Colonic mucosa (tissue), 4 donors: ENCODE results near the gene TRPV2. TPM values are rescaled to one million over a fixed set of nuclear protein-coding genes. Genes with fewer than 3 reads are reported as not detected.

ENCODE experiments used
- DNase-seq: peaks from one replicate; pipeline ENCODE4 v3.0.0-alpha.2; 2020
- H3K27ac ChIP-seq: fragments of 200-600 bp; one replicate; pipeline ENCODE4 v1.8.0; 2021
- H3K27me3 ChIP-seq: fragments of 200-600 bp; one replicate; pipeline ENCODE4 v1.8.0; 2021
- H3K36me3 ChIP-seq: fragments of 200-600 bp; one replicate; pipeline ENCODE4 v1.8.0; 2021
- H3K4me1 ChIP-seq: fragments of 200-600 bp; one replicate; pipeline ENCODE4 v1.8.0; 2021; ENCODE audit warnings: mild to moderate bottlenecking
- H3K4me3 ChIP-seq: fragments of 200-600 bp; one replicate; pipeline ENCODE4 v1.8.0; 2021
- H3K9ac ChIP-seq, 2 donors: one replicate each; pipeline ENCODE4 v1.7.0; 2013; ENCODE audit warnings: control low read depth in 2 of 2, low read depth in 2 of 2, low read length in 2 of 2
- H3K9me3 ChIP-seq: fragments of 200-600 bp; one replicate; pipeline ENCODE4 v1.8.0; 2021
- CTCF ChIP-seq: fragments of 200-600 bp; IDR thresholded peaks from one replicate; pipeline ENCODE4 v1.8.0; 2022; ENCODE audit warnings: antibody characterized with exemption, mild to moderate bottlenecking
- intact Hi-C: fragments of 100-400 bp; cut with DNase I; formaldehyde crosslinking; loops from one replicate; pipeline ENCODE4 v1.14.1; 2022
- total RNA-seq, 2 donors: library from RNA; stranded (reverse); fragmentation: NEBNext Ultra II Directional in 1 of 2; extraction: Animal tissue kit (Norgen Biotek cat#: 25700) in 1 of 2; gene quantifications; one replicate each; pipeline ENCODE4 v1.2.1, GENCODE V29; 2021
- donor health status: healthy.
- donor health status: DM: no; HTN: no; CAD: no.
- donor health status: DM: no; HTN: no; CAD: no.

TRPV2 gene
- total RNA-seq, 2 donors from 2014 or later: 5.4 to 7.4 TPM

DNA sequence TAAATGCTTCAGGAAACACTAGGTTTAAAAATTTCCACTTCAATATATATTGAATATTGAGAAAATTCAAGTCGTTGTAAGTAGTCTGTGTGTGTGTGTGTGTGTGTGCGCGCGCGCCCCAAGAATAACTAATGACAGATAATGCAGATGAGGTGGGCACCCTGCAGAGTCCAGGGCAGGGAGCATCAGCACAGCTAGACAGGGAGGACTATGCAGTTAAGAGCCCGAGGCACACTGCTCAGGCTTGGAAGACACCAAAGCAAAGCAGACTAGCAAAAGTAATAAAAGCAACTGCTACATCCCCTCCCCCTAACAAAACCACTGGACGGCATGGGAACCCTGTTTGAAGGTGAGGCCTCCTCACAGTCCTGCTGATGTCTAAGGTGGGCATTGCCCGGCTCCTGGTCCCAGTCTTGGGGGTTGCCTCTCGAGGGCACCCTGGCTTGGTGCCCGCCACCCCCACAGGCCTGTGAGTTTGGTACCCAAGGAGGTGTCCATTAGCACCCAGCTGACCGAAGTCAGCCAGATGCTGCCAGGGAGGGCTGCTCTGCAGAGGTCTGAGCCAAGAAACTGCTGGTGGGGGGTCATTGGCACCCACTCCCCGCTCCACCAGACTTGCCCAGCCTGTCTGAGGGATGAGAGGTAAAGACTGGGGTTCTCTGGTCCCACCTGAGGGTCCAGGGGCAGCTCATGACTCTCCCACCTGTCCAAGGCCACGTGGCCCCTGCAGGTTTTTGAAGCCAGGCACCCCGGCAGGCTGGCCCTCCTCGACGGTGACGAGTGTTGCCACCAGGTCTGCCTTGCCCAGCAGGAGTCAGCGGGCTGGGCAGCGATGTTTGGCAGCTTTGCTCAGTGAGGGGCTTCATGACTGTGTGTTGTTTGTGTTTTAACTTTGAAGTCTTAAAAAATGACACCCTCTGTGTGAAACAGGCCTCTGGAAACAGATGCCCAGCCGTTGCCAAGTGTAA, 58.0 kb downstream of the TRPV2 start:
- intact Hi-C loops: no loop called here
- TF ChIP-seq CTCF: no peak
- H3K27ac ChIP-seq: no peak overlapping the region
- H3K9ac ChIP-seq: no peak overlapping the region
- no peak for DNase-seq
- H3K9me3 ChIP-seq: no peaks in the 10 kb centered on the region
- H3K4me1 ChIP-seq: peaks cover 8% of the 10 kb centered on the region
- no peaks in the 10 kb centered on the region for H3K27me3 ChIP-seq
- H3K4me3 ChIP-seq: no peak overlapping the region
- H3K36me3 ChIP-seq: no peaks in the 10 kb centered on the region

DNA sequence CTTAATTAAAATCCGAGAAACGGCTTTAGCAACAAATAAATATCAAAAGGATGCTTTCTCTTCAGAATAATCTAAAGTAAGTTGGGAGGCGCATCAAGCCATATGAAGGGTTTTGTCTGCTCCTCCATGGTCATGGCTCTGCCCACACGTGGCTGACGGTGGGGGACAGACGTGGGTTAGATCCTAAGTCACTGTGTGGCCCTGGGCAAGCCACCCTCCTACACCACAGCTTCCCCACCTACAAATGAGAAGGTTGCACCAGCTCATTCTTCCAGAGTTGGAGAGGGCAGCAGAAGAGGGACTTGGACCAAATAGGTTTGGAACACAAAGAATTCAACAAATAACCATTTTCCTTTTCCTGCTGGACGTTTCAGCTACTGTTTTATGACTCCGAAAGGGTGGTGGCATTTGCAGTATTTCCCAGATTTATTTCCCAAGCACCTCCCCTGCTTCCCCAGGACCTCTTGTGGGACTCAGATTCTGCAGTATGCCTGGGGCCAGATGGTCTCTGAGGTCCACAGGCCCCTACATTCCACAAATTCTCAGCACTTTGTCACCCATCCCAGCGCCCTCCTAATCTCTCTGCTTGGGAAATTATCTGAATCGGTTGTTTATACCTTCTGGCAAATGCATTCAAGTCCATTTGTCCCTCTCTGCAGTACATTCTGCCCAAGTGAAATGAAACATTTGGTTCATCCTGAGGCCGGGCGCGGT, 58.8 kb downstream of the TRPV2 start:
- H3K4me1 ChIP-seq: no peaks in the 10 kb centered on the region
- H3K27ac ChIP-seq: no peak overlapping the region
- no peak overlapping the region for H3K4me3 ChIP-seq
- no peak overlapping the region for H3K9ac ChIP-seq
- DNase-seq: no peak
- no peaks in the 10 kb centered on the region for H3K9me3 ChIP-seq
- intact Hi-C loops: no loop called here
- no peaks in the 10 kb centered on the region for H3K36me3 ChIP-seq
- TF ChIP-seq CTCF: no peak
- H3K27me3 ChIP-seq: no peaks in the 10 kb centered on the region

DNA sequence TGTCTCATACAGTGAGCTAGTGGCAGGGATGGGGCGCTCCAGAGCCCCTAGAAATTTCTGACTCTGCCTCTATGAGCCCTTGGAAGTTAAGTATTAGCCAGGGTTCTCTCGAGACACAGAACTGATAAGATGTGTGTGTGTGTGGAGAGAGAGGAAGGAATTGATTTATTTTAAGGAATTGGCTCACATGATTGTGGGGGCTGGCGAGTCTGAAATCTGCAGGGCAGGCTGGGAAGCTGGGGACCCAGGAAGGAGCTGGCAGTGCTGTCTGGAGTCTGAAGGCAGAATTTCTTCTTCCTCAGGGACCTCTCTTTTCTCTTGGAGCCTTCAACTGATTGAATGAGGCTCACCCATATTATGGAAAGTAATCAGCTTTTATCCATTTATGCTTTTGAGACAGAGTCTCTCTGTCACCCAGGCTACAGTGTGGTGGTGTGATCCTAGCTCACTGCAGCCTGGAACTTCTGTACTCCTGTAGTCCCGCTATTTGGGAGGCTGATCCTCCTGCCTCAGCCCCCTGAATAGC, 59.9 kb downstream of the TRPV2 start:
- no peaks in the 10 kb centered on the region for H3K9me3 ChIP-seq
- no peak for DNase-seq
- H3K36me3 ChIP-seq: no peaks in the 10 kb centered on the region
- intact Hi-C loops: no loop called here
- H3K4me1 ChIP-seq: no peaks in the 10 kb centered on the region
- no peak overlapping the region for H3K4me3 ChIP-seq
- H3K27ac ChIP-seq: no peak overlapping the region
- H3K9ac ChIP-seq: no peak overlapping the region
- TF ChIP-seq CTCF: no peak
- H3K27me3 ChIP-seq: no peaks in the 10 kb centered on the region

GRCh38 chr17:16477255-16477654, 61.9 kb downstream of the TRPV2 start:
- no peak overlapping the region for H3K9ac ChIP-seq
- H3K4me1 ChIP-seq: no peaks in the 10 kb centered on the region
- no peak for DNase-seq
- no peak overlapping the region for H3K27ac ChIP-seq
- H3K27me3 ChIP-seq: no peaks in the 10 kb centered on the region
- TF ChIP-seq CTCF: no peak
- H3K4me3 ChIP-seq: no peak overlapping the region
- H3K9me3 ChIP-seq: no peaks in the 10 kb centered on the region
- intact Hi-C loops: no loop called here
- no peaks in the 10 kb centered on the region for H3K36me3 ChIP-seq

DNA sequence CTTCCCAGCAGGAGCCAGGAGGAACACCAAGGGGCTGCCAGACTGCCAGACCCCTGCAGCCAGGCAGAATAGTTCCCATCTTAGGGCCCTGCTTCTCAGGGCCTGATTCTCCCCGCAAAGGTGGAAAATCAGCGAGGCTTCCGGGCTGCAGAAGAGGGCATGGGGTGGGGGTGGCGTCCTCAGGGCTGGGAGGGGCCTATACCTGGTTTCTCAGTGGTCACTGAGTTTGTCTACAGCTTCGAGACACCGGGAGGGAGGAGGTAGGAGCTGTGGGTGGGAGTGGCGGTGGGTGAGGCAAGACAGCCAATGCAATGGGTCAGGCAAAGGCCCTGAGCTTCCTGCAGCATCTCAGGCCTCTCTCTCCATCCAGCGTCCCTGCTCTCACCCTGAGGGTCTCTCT, 62.3 kb downstream of the TRPV2 start:
- H3K36me3 ChIP-seq: no peaks in the 10 kb centered on the region
- no peak for TF ChIP-seq CTCF
- intact Hi-C loops: no loop called here
- DNase-seq: no peak
- no peaks in the 10 kb centered on the region for H3K4me1 ChIP-seq
- no peaks in the 10 kb centered on the region for H3K27me3 ChIP-seq
- H3K4me3 ChIP-seq: no peak overlapping the region
- no peak overlapping the region for H3K27ac ChIP-seq
- no peak overlapping the region for H3K9ac ChIP-seq
- no peaks in the 10 kb centered on the region for H3K9me3 ChIP-seq
